ELR (cell line): ENCODE measurements around the gene FTO.

Experiments
- DNase-seq: peaks from one replicate; pipeline ENCODE4 v3.0.0-alpha.2; 2015; ENCODE audit warnings: low read depth

Gene FTO

DNA sequence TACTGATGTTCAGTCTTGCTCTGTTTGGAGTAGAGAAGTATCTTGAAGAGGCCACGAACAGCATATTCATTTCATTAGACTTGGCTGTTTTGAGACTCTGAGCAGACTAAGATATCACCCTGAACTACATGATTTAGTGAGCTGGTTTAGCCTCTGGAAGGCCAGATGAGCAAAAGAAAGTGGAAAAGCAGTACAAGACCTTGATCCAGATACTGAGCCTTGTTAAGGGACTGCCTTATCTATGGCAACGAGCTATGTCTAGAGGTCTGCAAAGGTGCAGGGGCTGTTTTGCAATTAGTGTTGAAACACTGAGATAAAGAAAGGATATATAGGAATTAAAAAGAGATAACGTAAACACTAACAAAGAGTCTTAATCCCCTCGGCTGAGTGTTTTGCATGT, 351.2 kb downstream of the FTO start:
- DNase-seq: no peak

DNA sequence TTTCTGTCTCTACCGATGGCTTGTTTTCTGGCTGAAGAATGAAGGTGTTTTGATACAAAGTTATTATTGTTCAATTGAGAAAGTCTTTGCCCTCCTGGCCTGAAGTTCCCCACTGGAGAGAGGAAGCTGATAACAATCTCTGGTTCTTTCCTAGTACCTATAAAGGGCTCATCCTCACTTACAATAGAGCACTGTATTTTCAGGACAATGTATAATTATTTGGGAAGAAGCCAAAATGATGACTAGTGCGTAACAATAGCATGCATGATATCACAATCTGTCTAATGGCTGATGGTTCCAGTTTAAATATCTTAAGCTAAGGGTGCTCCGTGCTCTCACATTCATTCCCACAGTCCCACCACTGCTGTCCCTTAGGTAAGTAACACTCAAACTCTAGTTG, 351.9 kb downstream of the FTO start:
- DNase-seq: peak; percentile 47

DNA sequence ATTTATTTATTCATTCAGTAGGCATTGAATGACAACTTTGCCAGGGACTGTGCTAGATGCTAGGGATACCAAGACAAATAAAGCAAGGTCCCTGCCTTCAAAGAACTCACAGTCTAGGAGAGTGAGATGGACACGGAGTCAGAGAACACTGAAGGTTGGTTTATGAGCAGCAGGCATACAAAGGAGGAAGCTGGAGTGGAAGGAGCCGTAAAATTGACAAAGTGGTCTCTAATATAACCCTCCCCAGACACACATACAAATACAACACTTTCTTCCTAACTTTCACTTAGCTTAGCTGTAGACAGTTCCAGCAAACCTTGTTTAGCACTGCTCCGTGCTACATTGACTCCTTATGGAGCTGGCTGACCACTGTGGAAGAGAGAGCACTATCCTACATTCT, 353.0 kb downstream of the FTO start:
- DNase-seq: no peak

DNA sequence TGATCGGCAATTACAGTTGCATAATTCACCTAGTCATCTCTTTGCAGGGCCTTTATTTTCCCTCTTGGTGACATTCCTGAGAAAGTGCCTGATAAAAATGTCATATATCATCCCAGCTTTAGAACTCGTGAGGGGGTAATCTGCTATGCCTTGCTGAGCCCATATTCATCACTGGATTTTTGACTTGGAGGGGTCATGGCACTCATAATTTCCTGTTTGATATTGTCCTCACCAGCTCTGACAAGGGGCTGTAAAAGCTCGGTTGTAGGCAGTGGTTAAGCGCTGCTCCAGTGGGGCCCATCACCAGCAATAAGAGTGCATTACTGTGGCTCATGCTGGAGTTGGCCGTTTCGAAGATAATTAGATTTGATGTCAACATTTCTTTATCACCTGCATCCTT, 355.4 kb downstream of the FTO start:
- no peak for DNase-seq

DNA sequence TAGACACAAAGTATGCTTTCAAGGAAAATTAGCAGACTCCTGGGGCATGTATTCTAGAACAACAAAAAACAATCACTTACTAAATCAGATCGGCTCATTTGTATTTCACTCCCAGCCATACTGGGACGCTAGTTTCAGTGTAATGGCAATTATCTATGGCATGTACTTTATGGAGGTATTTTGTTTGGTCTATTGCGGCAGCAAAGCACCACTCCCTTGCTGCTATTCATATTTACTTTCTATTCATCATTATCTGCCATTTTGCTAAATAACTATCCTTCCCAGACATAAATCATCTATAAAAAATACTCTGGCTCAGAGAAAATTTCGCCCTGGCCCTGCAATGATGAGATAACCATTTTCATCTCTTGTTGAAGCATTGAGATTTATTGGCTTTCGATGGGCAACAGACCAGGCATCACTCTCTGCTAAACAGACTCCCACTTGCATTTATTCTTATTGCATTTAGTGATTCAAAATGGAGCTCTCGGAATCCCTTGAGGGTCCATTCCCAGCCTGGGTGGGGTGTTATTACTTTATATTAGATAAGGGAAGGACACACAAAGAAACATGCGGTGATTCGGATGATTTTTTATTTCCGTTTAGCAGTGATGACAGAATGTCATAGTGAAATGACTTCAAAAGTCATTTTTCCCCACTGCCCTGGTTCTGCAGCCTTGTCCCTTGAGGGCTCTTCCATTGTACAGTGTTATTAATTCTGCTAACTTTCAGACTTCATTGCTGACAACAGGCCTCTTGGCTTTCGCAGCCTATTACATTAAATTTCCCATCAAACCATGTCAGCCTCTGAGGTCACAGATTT, 356.9 kb downstream of the FTO start:
- DNase-seq: no peak

DNA sequence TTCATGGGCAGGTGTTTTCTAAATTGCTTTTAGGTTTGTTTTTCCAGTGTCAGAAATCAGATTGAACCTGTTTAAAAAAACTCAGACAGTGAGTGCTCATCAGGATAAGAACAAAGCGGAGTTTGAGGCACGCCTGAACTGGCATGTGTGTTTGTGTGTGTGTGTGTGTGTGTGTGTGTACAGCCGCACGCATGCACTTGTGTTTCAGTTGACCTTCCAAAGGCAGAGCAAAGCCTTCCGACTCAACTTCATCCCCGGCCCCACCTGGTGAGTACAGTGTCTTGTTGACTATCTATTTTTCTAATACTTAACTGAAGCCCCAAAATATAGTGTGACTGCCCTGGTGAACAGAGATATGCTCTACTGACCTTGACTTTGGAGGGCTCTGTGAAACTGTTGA, 357.5 kb downstream of the FTO start:
- DNase-seq: no peak

DNA sequence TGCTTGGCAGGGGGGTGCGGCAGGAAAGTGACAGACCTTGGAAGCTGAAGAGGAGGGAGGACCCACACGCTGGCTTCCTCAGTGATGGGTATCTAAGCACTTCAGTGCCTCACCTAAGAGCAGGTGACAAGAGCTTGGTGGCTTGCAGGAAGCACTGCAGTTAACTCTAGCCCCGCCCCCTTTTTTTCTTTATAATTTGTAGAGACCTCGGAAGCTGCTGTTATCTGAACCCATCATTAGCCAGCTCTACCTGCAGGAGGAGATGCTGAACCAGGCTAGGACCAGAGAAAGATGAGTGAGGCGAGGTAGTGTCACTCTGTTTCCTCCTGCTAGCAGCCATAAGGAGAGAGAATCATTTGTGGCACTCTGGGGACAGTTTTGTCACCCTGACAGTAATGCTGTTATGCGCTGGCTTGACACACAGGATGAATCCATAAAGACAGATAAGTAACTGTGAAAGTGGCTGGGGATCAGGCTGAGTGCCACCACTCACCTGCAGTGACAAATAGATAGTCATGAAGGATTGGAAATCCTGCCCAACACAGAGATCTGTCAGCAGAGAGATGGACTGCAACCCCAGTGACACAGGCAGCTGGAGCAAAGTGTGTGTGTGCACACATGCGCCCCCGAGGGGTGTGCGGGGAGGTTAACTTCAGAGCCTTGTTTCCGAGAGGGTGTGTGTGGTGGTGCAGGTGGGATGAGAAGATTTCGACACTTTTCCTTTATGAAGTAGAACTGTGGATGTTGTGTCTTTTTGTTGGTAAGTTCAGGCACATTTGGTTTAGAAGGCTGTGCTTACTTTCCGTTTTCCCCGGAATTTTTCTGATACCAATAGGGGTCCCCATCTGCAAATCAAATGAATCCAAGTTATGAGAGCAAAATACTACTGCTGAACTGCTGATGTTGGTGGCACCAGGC, 358.7 kb downstream of the FTO start:
- DNase-seq: peak; percentile 15

DNA sequence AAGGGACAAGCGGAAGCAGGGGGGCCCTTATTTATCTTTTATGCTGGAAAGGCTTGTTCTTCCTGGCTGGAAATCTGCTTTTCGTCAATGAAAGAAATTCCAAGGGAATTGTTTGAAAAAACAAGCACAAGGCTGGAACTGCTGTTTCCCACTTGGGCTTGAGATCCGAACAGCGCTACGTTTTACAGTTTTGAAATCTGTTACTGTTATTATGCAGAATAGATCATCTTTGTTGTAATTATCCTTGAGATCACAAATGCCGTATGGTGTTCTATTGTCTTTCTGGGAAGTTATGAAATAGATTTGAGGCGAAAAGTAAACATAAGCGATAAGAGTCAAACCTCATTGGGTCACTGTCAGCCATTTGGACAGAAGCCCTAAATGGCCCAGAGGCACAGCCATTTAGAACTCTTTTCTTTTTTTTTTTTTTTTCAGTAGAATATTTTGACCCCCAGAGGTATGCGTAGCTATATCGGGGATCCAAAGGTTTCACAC, 359.4 kb downstream of the FTO start:
- DNase-seq: no peak

DNA sequence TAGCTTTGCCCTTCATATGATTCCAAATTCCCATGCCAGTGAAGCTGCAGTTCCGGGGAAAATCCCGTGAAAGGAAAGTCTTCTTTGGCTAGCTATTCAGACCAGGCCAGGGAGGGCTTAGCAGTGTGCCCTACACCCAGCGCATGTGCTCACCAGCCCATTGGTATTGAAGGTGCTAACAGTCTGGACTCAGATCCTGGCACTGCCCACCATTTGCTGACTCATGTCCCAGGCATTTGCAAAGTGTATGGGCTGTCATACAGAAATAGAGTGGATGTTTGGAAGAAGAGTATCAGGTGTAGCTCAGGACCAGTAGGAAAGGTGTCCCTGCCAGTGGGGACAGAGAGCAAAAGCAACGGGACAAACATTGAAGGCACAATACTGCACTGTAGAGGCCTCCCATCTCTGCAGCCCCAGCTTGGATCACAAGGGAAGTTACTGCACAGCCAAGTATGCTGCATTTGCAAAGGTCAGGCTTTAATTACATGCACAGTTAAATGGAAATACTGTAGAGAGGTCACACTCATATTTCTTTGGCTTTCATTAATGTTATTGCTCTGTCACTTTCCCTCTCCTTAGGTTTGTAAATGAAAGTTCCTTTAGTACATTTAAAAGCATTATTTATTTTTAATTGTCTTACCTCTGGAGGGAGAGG, 362.6 kb downstream of the FTO start:
- DNase-seq: peak; percentile 39

DNA sequence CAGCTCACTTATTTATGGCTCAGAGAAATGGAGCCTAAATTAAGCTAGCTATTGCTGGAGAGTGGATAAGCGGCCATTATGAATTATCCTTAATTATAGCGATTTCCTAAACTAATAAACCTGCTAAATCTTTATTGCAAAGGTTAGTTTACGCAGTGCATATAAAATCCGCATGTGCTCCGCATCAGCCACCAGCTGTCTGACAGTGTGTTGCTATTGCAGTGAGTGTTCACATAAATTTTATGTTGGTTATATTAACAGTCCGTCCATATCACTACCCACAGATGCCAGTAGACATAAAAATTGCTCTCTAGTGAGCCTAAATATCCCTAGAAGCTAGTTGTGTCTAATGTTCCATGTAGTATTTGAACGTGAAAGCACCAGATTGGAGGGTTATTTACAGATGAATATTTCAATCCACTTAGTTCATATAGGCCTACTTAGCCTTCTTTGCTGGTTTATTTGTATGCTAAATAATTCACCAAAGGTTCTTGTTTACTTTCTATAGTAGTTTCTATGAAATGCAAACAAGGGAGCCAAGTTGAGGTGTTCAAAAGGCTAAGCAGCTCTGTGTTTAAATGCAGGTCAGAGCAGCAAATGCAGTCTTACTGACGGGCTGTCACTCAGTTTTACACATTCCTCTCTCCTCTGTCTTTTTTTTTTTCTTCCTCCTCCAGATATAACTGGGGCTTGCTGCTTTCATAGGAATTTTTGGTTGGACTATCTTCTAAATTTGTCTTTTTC, 363.5 kb downstream of the FTO start:
- no peak for DNase-seq

DNA sequence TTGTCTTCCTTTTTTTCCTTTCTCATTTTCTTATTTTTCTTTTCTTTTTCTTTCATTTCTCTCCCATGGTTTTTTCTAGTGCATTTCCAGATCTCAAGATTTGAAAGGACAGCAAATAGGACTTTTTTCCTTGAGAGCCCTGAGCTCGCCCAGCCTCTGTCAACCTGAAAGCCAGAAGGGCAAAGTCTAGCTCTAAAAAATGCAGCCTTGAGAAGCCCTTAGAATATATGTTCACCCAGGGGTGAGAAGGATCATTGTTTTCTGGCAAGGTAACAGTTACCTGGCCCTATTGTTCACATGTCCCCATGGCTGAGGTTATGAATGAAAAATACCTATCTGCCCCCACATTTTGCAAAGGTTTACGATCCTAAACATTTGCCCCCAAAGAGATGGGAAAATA, 364.3 kb downstream of the FTO start:
- no peak for DNase-seq

DNA sequence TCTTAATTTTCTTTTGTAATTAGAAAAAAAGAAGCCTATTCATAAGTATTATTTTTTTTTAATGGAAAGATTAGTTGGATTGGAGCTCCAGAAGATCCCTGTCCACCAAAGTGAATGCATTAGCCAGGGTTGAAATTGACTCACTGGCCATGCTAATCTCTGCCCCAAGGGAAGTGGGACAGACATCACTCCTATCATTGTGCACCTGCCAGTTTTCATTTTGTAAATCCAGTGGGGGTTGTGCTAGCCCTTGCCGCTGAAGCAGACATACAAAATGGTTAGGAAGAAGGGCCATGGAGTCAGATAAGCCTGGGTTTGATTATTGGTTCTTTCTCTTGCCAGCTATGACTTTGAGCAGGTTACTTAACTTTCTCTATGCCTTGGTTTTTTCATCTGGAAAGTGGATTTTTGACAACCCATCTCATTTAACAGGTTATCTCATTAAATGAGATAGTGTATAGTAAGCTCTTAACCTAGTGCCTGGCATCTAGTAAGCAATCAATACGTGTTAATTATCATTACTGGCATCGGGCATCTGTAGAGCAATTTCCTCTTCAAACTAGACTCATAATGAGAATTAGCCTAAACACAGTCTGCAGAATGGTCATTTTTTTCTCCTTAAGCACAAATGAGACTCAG, 365.8 kb downstream of the FTO start:
- DNase-seq: no peak

DNA sequence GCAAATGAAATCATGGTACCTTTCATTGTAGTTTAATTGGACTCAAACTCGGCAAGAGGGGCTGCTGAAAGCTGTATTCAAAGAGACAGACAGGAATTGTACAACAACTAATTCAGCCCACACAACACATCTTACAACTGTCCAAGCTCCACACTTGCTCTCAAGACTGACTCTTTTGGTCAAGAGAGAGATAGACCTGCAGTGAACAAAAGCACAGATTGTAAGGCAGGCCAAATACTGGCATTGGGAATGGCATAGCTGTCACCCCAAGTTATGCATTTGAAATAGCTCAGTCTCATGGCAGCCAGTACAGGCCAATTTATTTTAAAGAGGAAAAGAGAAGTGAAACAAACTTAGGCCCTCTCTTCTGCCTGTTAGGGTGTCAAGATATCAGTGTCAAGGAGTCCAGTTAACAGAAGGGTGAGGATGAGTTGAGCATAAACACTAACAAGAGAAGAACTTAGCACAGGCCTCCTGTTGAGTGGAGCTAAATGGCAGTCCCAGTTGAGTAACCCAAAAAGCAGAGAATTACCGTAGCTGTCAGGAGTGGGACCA, 366.9 kb downstream of the FTO start:
- DNase-seq: no peak

DNA sequence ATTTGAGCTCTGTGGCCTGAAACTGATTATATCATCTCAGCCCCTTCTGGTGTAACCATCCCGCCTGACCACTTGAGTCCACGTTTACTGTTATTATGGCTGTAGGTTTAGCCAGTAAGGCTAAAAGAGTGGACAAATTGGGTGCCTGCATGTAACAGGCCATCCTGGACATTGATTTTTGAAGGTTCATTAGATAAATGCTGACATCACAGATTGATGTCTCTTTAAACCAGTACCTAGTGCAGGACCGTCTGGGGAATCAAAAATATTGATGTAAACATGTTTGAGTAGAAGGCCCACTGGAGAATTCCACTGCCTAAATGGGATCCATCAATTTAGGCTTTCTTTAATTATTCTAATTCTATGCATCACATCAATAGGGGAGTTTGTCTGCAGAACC, 367.6 kb downstream of the FTO start:
- DNase-seq: no peak

DNA sequence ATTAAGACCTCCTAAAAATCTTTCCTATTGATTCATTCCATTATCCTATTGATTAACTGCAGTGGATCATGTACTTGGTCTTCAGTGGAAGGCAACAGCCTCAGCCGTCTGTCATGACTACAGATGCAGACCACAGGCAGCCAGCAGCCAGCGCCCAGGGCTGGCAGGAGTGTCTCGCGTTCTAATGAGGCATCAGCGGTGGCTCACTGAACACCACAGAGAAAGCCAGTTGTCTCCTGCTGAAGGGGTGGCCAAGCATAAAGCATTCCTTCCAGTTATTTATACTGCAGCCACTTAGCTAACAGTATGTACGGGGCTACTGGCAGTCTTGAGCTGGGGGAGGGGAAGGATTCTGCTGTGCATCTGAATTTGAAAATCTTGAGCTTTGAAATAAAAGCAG, 368.3 kb downstream of the FTO start:
- DNase-seq: no peak

DNA sequence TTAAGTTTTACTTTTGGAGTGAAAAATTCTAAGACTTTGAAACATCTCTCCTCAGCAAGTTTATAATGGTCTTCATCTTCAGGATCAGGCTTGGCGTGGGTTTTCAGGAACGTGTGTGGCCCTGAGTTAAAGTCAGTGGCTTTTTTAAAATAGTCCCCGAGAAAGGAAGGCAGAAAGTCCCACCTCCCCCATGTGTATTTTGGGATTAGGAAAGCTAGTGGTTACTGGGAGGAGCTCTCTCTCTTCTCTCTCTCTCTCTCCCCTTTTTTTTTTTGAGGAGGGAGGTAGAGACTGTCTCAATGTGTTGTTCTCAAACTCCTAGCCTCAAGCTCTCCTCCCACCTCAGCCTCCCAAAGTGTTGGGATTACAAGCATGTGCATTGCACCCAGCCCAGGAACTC, 369.4 kb downstream of the FTO start:
- DNase-seq: no peak

DNA sequence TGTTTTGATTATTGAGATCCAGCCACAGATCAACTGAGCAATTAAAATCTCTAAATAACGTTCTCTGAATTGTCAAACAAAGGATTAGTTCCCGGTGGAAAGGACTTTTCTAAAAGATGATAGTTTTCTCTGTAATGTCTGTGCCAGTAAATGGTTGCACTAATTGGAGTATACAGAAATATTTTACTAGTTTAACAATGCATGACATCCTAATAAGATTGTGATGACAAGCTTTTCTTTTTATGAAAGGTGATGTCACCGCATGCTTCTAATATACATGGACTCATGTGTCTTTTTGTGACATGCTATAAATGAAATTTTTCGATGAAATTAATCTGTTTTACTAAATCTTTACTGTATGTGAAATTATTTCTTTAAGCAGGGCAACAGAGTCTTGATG, 371.5 kb downstream of the FTO start:
- DNase-seq: no peak

DNA sequence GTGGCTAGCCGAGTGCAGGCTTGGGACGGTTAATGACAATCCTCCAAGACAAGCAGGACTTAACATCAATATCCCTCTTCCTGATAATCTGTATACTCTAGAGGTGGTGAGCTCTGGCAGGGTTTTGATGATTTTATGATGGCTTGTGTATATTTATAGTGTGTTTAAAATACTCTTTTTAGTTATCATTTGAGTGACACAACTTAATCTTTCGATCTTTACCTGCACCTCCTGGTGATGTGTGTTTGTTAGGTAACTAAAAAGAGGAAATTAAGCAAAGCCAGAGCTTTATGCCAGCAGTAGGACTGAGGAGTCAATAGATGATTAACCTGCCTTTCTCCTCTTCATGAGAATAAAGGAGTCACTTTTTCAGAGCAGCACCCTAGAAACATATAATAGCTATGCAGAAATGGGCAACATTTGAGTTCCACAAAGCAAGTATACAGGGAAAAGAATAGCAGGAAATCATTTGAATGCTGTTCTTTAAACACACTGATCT, 372.1 kb downstream of the FTO start:
- DNase-seq: no peak

DNA sequence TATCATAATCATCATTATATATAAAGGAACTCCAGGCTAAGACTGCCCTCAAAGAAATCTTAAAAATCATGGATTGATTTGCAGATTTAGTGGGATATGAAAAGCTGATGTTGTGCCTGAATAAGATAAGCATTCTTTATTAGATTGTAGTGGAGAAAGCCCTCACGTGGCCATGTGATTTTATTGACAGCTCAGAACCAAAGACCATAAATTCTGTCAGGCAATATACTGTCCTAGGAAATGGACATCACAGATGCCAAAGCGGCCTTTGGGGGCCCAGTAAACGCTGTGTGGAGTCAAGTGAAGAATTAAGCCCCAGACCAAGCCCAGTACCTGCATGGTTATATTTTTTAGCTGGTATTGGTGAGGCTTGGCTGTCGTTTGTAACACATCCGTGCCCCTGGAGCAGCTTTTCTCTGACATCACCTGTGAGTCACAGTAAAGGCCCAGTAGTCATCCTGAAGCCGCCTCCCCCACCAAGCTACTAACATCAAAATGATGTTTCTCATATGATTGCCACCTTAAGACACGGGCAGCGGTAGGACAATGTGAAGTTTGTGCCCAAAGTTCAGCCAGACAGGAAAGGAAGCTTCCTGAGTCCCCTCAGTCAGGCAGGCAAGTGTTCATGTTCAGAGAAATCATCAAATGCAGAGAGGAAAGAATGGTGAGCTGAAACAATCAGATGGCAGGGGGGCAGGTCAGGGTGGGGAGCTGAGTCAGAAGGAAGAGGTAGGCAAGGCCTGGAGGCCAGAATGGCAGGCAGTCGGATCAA, 373.3 kb downstream of the FTO start:
- DNase-seq: peak; percentile 93

DNA sequence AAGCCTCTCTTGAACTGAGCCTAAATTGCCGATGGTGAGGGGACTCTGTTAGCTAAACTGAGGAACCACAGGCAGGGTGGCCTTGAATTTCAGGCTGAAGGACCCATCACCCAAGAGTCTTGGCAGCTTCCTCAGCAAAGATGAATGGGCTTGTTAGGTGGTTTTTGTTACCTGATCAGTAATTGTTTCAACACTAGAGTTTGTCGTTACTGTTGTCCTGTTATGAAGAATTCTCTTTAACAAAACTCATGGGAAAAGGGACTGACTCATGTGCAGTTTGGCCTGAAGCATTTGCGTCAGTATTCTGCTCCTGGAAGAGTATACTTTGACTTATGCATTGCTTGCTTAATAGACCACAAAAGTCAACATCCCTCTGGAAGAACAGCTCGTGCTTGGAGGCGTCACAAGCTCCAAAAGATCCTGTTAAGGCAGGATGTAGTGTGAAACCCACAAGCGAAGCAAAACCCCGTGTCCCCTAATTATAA, 376.6 kb downstream of the FTO start:
- DNase-seq: peak; percentile 98
